GM12801 (cell line): ENCODE measurements around the gene TMEM35B.

Experiments used
- CTCF ChIP-seq: IDR thresholded peaks from one replicate; pipeline ENCODE4 v1.5.1; 2011; ENCODE audit warnings: control low read depth; ENCODE audit not compliant: insufficient read length; ENCODE audit errors: extremely low read depth

TMEM35B gene

GRCh38 chr1:34950428-34950827 lies 34.7 kb downstream of the TMEM35B start:
- TF ChIP-seq CTCF, result no peak

GRCh38 chr1:34946211-34946610 lies 38.9 kb downstream of the TMEM35B start:
- no peak for TF ChIP-seq CTCF
